HG03520 (cell line): Measurements from ENCODE around the gene BPIFB1.

Experiments
- ATAC-seq: cut with Tn5 transposase; IDR thresholded peaks from one replicate; pipeline ENCODE4 v1.9.1; 2021; ENCODE audit warnings: mild to moderate bottlenecking, moderate library complexity; ENCODE audit not compliant: unreplicated experiment

BPIFB1 gene

DNA sequence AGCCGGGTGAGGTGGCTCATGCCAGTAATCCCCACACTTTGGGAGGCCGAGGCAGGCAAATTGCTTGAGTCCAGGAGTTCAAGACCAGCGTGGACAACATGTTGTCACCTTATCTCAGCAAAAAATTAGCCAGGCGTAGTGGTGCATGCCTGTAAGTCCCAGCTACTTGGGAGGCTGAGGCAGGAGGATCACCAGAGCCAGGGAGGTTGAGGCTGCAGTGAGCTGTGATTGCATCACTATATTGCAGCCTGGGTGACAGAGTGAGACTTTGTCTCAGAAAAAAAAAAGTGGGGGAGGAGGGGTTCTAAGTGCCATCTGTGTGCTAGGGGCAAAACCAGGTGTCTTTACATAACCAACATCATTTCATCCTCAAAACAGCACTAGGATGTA is 70.0 kb downstream of the BPIFB1 start:
- no peak for ATAC-seq
